Activated naive CD4-positive, alpha-beta T cell treated with anti-CD3 and anti-CD28 coated beads, Interleukin-2, amount 10 ng/mL, durations not matched to agents 5 hours and 36 hours (primary cell): Measurements from ENCODE around the gene NFKB2. TPM values are rescaled to one million over a fixed set of nuclear protein-coding genes. Genes with fewer than 3 reads are reported as not detected.
A peak's percentile ranks its signal among the peaks of the same experiment; 100 is the strongest.

Source experiments
- microRNA-seq: library from miRNA; unstranded; fragments of <30 nt; microRNA quantifications from one replicate; pipeline ENCODE4 v1.2.0, GENCODE V29; 2022; ENCODE audit warnings: borderline microRNAs expressed, borderline replicate concordance
- total RNA-seq, 2 experiments: library from RNA; stranded (reverse); gene quantifications; one replicate each; pipeline ENCODE4 v1.2.3, GENCODE V29; 2021

Gene NFKB2
- total RNA-seq: 100 to 1,000 TPM; 118 TPM

DNA sequence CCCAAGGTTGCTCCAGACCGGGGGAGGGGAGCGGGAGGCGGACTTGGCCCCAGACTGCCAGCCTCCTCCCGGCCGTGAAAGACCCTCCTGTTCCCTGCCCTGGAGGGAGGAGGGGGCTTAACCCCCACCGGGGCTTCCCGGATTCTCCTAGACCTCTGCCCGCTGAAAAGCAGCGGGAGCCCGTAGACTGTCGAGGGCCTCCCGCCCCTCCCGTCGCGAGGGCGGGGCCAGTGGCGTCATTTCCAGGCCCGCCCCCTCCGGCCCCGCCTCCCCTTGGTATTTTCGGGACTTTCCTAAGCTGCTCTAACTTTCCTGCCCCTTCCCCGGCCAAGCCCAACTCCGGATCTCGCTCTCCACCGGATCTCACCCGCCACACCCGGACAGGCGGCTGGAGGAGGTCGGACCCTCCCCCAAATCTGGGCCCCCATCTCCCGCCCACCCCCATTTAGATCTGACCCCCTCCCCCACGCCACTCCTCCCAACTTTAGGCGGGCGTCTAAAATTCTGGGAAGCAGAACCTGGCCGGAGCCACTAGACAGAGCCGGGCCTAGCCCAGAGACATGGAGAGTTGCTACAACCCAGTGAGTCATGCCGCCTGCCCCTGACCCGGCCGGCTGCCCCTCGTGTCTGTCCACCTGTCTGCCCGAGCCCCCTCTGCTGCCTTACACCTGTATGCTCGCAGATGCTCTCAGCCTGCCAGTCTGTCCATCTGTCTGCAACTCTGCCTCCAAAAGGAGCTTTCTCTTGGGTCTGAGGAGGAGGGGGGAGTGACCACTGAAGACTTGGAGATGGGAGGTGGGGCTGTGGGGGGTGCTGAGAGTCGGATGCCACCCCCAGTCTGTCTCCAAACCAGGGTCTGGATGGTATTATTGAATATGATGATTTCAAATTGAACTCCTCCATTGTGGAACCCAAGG, at the start of gene NFKB2:
Gene NFKB2, plus strand, starts transcription at position 306 of the 917 bp plus-strand sequence. Its CDS starts 255 bp downstream, at position 561.

GRCh38 chr10:102418622-102419268, 23.2 kb downstream of the NFKB2 start, which contains the start of gene PSD:
Gene PSD, minus strand, starts transcription at chr10:102418785. Its CDS starts 1,747 bp downstream, at chr10:102417038.

GRCh38 chr10:102420714-102421506, 25.4 kb downstream of the NFKB2 start, which contains the start of gene FBXL15:
Gene FBXL15, plus strand, starts transcription at chr10:102420836. Its CDS starts 294 bp downstream, at chr10:102421130.

GRCh38 chr10:102432162-102432950, 36.9 kb downstream of the NFKB2 start, which contains the start of gene CUEDC2:
Gene CUEDC2, minus strand, starts transcription at chr10:102432574. Its CDS starts 7,386 bp downstream, at chr10:102425188.

DNA sequence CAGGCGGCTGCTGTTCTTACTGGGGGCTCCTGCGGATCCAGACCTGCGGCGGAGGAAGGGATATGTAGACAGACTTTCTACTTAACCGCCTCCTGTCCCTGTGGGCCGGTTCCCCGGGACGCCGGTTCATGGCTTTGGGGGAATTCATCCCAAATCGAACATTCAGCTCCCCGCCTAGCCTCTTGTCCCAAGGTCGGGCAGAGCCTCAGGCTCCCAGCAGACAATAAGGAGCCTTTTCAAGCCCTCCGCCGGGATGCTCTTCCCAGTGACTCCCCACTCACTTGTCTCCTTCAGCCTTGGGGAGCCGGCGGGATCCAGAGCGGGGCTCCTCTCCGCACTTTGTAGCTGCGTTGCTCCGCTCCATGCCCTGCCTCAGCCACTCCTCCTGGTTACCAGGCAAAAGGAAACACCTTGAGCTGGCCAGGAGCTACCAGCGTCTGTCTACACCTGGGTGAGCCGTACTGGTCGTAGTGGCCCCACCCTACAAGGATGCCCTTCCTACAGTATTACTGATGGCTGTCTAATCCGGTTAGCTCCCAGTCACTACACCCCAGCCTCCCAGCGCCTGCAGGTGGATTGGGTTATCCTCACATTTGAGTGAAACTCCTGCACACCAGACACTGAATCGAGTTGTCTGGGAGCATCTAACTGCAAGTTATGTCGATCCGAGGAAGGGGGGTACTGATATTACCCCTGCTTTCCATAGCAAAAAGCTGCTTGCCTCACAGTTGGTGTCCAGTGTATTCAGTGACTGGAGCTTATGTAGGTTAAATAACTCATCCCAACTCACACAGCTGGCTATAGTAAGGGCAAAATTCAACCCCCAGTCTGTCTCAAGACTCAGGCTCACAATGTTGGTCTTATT, 55.8 kb downstream of the NFKB2 start, which contains the start of gene C10orf95:
Gene C10orf95, minus strand, starts transcription at position 439 of the 865 bp plus-strand sequence. CDS start 450 bp downstream, outside the sequence.

Small RNAs within 50 kb of the gene (microRNA-seq; reads per million reads assigned to microRNA genes)
- 6,533 reads per million, percentile 96 among the genes with 10 or more reads in this experiment for gene MIR146B

Other genes starting within 250 kb of the NFKB2 start
- gene NOLC1, start 243.3 kb upstream of the NFKB2 start, total RNA-seq: 10 to 100 TPM; 75.2 to 76.6 TPM
- gene ELOVL3, start 169.4 kb upstream of the NFKB2 start, total RNA-seq: not detected
- not detected for gene PITX3, start 154.2 kb upstream of the NFKB2 start, total RNA-seq
- gene GBF1, start 150.2 kb upstream of the NFKB2 start, total RNA-seq: 10 to 100 TPM; 36.8 to 37.7 TPM
- 1 to 10 TPM; 2.0 to 2.5 TPM for gene PSD, start 23.1 kb downstream of the NFKB2 start, total RNA-seq
- gene FBXL15, start 25.1 kb downstream of the NFKB2 start, total RNA-seq: 10 to 100 TPM; 11.0 to 12.6 TPM
- gene CUEDC2, start 36.9 kb downstream of the NFKB2 start, total RNA-seq: 10 to 100 TPM; 61.6 to 62.6 TPM
- under 1 TPM; 0.30 to 0.41 TPM for gene C10orf95, start 55.8 kb downstream of the NFKB2 start, total RNA-seq
- 10 to 100 TPM; 60.4 to 67.5 TPM for gene ACTR1A, start 107.0 kb downstream of the NFKB2 start, total RNA-seq
- gene SUFU, start 108.3 kb downstream of the NFKB2 start, total RNA-seq: 10 to 100 TPM; 12.0 to 12.3 TPM
- gene TRIM8, start 248.8 kb downstream of the NFKB2 start, total RNA-seq: 10 to 100 TPM; 39.4 to 41.1 TPM